GM18519 (cell line): ENCODE measurements around the gene MMS19.

Experiments
- ATAC-seq: cut with Tn5 transposase; IDR thresholded peaks from one replicate; pipeline ENCODE4 v1.9.1; 2021; ENCODE audit warnings: mild to moderate bottlenecking, moderate library complexity; ENCODE audit not compliant: unreplicated experiment, low FRiP score

The MMS19 gene, protein sequence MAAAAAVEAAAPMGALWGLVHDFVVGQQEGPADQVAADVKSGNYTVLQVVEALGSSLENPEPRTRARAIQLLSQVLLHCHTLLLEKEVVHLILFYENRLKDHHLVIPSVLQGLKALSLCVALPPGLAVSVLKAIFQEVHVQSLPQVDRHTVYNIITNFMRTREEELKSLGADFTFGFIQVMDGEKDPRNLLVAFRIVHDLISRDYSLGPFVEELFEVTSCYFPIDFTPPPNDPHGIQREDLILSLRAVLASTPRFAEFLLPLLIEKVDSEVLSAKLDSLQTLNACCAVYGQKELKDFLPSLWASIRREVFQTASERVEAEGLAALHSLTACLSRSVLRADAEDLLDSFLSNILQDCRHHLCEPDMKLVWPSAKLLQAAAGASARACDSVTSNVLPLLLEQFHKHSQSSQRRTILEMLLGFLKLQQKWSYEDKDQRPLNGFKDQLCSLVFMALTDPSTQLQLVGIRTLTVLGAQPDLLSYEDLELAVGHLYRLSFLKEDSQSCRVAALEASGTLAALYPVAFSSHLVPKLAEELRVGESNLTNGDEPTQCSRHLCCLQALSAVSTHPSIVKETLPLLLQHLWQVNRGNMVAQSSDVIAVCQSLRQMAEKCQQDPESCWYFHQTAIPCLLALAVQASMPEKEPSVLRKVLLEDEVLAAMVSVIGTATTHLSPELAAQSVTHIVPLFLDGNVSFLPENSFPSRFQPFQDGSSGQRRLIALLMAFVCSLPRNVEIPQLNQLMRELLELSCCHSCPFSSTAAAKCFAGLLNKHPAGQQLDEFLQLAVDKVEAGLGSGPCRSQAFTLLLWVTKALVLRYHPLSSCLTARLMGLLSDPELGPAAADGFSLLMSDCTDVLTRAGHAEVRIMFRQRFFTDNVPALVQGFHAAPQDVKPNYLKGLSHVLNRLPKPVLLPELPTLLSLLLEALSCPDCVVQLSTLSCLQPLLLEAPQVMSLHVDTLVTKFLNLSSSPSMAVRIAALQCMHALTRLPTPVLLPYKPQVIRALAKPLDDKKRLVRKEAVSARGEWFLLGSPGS

DNA sequence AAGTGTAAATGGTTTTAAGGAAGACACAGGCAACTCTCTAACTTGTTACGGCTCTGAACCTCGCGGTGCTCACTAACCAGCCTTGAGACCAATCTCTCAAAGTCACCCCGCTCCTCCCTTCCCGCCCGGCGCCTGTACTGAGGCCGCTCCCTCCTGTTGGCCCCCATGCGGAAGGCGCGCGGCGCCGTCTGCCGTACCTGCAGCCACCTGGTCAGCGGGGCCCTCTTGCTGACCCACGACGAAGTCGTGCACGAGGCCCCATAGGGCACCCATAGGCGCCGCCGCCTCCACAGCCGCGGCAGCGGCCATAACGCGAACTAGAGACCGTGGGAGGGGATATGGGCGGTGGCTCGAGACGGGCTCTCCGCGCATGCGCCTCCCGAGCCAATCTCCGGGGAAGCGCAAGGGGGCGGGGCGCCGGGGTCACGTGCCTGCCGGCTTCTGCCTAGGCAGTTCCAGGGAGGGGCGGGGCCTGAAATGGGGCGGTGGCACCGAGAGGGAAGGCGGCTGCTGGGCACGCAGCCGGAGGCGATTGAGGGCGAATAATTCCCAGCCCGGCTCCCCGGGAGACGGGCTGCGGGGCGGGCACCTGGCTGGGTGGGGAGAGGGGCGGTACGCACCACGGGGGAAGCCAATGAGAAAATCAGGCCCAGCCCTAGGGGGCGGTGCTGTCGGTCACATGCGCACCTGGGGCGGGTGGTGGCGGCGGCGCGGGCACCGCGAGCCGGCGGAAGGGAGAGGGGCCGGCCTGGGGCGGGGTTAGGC lies at the start of gene MMS19:
TSS of gene MMS19 (minus strand) at position 347 of the 765 bp plus-strand sequence. CDS start at position 309, 38 bp downstream.
- peak; percentile 80 for ATAC-seq

DNA sequence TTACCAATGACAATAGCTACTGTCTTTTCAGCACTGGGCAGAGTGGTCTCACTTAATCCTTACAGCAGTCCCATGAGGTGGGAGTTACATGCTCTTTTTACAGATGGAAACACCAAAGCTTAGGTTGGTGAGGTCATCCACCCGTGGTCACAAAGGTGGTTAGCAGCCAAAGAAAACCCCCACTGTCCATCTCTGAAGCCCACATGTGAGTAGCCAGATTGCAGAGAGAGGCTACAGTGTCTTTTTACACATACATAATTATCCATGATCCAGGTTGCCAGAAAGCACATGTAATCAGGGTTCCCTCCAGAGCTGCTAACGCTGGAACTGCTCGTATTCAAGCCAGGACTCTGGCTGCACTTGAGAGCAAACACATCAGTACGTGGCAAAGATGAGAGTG lies 49.7 kb upstream of the MMS19 start:
- no peak for ATAC-seq

DNA sequence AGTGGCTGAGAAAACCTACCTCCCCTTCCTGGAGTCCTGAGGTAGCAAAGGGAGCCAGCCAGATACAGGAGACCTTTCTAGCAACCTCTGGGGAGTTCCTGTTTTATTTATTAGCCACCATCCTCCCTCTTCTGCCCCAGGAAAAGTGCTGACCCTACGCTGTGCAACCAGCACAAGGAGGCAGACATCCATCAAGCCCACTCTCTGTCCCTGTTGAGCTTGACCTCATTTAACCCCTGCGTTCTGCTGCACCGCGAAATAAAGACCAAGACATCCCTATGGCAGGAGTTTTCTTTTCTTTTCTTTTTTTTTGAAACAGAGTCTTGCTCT lies 49.0 kb upstream of the MMS19 start:
- ATAC-seq: no peak

DNA sequence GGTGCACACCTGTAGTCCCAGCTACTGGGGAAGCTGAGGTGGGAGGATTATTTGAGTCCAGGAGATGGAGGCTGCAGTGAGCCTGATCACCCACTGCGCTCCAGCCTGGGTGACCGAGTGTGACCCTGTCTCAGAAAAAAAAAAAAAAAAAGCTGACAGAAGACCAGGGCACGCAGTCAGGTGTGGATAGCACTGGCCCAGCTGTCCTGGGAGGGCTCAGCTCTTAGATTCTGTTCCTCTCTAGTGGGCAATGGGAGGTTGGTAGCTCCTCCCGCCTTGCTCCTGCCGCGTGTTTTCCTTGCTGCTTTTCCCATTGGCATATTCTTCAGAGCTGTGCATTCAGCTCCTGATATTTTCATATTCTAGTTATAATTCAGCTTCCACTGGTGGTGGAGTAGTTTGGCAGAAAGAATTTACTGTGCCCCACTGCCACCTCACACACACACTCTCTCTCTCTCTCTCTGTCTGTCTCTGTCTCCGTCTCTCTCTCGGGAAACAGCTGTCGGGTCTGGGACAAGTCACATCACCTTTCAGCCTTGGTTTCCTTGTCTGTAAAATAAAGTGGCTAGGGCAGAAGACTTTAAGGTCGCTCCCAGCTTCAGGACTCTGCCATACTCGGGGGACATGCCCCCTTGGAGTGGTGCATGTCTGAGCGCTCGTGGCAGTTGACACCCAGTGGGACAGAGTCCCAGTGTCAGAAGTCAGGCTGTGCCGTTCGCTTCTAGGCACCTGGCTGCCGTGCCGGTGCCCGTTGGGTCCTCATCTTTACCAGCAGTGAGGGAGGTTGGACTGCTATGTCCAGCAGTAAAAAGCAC lies 48.4 kb upstream of the MMS19 start:
- ATAC-seq: no peak

DNA sequence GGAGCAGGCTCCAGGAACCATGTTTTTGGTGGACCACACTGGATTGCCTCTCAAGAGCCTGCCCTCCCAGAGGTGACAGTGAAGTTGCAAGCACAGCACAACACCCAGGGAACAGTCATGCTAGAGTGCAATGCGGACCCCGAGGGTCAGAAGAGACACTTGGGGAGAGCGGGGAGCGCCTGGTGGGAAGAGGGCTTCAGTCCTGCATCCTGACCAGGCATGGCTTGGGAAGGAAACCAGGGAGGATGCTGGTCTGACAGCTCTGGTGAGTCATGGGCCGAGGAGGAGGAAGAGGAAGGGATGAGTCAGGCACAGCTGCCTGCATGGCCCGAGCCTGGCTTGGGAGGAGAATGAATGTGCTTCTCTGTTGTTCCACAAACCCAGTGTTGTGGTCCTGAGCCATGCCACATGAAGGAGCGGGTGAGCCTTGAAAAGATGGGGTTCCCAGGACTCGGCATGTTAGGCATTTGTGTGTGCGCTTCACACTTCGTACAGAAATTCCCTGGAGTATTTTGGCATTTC lies 44.9 kb upstream of the MMS19 start:
- no peak for ATAC-seq

DNA sequence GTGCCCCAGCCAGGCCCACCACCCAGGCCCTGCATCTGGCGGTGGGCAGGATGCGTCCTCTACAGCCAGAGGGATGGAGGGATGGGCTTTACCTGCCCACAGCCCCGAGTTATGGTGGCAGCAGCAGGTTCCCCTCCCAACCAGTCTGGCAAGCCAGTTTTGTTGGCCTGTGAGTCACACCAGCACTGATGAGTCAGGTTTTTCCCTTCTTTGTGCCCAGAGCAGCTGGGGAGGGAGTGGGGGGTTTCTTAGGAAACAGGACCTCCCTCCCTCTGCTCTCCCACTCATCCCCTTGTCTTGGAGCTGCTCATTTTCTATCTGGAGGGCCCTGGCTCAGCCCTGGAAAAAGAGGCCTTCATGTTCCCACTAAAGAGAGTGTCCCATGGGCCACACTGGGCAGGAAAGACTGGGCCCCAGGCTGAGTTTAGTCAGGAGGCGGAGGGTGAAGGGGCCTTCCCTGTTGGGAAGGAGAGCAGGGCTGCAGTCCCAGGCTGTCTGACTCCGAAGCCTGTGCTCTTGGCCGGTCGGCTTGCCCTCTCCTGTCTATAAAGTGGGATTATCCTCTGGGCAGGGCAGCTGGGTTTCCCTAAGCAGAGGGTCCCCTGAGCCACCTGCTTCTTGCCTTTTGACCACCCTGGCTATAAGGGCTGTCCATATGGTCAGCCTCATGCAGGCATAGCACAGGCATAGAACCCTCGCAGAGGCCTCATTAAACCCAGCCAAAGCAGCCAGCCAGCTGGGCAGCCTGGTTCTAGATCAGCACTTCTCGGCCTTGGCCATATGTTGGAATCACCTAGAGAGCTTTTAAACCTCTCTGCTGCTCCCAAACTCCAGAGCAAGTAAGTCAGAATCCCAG lies 44.2 kb upstream of the MMS19 start:
- ATAC-seq: no peak

DNA sequence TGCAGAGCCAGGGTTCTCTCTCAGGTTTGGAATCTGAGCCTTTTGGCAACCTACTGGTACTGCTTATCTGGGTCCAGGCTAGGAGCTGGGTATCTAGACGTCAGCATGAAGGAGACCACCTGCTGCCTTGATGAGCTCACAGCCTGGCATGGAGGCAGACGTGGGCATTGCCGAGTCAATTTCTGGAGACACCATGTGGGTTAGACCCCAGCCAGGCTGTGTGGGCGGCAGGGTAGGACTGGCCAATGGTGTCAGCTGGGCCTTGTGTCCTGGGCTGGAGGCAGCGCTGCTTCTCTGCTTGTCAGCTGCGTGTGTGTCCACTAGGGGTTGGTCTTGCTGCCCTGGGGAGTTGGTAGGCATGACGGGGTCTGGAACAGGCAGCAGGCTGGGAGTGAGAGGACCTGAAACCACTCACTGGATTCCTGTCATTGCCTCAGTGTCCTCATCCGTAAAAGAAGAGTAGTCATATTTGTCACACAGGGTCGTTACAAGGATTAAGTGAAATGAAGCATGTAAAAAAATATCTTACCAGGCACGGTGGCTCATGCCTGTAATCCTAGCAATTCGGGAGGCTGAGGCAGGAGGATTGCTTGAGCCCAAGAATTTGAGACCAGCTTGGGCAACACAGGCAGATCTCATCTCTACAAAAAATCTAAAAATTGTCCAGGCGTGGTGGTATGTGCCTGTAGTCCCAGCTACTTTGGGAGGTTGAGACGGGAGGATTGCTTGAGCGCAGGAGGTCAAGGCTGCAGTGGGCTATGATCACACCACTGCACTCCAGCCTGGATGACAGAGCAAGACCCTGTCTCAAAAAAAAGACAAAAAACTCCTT lies 42.7 kb upstream of the MMS19 start:
- ATAC-seq: no peak

DNA sequence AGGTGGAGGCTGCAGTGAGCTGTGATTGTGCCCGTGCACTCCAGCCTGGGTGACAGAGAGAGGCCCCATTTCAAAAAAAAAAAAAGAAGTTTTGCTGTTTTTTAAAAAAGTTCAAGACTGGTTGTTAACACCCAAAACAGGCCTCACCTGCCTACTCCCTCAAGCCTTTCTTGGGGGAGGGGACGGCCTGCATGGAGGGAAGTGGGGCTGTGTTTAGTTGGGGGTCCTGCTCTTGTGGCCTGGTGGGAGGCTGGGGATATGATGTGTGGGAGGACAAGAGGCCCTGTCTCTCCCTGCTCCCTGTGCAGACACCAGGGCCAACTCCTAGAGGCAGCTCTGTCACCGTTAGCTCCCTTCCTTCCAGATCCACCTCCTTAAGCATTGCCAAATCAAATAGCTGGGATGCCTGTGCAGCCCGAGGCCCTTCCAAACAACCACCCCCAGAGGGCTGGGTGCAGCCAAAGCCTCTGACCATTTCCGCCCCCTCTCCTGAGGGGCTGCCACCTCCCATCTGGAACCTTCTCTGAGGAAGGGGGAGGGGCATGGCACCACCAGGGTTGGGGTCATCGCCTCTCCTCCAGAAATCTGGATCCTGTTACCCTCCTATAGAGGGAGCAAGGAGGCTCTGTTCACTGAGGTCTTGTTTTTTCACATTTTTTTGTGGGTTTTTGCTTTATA lies 41.4 kb upstream of the MMS19 start:
- no peak for ATAC-seq

DNA sequence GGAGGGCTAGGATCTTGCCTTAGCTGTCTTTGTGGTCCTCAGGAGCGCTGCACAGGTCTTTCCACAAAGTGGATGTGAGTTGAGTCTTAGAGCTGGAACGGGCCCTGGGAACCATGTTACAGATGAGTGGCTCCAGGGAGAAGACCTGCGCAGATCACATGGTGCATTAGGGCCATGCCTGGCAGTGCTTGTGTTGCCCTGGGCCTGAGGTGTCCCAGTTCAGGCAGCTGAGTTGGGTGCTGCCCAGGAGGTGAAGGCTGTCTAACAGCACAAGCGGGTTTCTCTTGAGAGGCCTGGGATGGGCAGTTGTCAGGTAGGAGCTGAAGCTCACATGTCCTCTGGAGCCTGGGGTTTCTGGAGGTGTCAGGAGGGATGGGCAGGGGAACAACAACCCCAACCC lies 40.6 kb upstream of the MMS19 start:
- no peak for ATAC-seq

DNA sequence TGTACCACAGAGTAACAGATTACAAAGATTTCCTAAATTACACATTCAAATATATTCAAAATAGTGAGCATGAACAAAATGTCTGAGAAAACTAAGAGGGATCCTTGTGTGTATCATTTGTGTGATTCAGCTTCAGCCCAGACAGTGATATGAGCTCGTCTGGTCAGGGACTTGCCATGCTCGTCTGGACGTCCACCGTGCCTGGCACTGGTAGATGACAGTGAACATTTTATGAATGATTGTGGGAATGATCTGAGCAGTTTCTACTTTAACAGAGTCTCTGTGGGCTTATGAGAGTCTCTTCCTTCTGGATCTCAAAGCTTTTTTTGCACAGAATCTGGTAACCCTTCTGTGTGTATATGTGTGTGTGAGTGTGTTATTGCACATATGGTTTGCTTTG lies 40.2 kb upstream of the MMS19 start:
- no peak for ATAC-seq

DNA sequence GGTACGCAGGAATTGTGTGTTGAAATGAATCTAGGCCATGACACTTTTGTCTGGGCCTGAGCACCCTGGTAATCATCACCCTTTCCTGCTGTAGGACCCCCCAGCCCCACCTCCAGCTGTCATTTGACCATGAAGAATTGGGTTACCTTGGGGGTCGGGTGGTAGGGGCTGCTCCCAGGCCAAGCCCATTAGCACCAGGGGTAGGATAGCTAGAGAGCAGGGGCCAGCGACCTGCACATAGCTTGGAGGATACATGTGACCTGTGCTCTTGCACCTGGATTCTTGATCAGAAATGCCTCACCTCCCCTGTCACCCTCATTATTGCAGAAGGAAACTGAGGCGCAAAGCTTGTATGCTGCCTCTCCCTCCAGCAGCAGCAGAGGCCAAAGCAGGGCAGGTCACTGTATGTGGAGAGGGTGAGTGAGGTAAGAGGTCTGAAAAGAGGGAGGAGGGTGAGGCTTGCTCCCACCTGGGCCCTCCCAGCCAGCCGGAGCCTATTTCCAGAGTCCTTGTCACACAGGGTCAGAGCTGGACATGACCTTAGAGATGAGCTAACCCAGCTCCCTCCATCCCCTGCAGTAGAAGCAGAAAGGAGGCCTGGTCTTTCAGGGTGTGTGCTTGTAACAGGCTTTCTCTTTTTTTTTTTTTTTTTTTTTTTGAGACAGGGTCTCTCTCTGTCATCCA lies 39.1 kb upstream of the MMS19 start:
- no peak for ATAC-seq

DNA sequence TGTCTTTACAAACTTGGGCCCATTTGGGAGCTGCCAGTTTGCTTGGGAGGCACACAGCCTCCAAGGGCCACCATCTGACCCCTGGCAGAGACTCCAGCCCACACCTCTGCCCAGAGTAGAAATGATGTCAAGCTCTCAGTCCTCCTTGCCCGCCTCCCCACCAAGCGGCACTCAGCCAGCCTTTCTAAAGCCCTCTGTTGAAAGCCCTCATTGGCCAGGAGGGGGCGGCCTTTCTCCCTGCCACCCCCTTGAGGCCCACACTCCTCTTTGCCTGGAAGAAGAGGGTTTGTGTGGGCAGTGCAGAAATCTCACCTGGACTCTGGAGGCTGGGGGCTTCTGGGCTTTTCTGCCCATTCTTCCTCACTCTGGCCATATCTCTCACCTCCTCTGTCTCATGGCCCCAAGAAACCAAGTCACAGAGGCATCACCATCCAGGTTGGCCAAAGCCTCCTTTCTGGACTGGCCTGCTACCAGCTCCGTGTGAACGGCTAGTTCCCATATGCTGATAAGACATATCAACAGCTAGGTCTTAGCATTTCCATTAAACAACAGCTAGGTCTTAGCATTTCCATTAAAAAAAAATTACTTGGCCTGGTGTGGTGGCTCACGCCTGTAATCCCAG lies 36.6 kb upstream of the MMS19 start:
- ATAC-seq: no peak

DNA sequence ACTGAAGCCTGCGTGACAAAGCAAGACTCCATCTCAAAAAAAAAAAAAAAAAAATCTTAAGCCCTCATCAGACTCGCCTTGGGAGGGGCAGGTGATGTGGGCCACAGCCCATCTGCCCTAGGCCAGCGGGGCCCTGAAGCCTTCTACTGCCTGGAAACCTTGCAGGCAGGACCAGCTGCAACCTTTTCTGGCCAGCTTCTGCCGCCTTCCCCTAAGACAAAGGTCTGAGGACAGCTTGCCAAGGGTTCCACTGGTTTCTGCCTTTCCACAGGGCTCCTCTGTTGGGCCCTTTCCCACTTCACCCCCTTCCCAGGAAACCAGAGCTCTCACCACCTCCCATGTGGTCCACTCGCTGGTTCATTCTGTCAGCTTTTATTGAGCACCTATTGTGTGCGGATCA lies 35.7 kb upstream of the MMS19 start:
- no peak for ATAC-seq

DNA sequence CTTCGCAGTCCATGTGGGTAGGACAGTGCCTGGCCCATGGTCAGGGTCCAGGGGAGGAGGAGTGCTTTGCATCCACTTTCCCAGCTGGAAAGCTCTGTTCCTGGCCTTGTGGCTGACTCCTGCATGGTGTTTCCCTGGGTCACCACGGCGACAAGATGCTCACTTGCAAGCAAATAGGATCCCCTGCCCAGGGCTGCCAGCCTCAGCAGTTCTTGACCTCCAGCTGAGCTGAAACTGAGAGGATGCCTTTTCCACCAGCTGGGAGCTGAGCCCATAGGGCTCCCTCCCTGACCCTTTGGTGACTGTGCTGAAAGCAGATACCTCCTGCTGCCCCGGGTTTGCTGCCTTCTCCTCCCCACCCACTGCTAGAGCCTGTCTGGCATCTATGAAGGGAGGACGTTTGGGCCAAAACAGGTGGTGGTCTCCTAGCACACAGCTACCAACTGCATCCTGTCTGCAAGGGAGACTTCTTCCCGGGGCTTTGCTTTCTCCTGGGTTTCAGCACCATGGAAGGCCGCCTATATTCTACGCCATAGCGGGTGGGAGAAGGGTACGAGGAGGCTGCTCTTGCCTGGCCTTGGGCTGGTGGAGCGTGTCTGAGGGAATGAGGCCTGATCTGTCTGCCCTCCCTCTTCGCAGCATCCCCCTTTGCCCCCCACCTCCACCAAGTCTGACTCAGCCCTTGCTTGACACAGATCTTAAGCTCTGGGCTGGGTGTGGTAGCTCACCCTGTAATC lies 34.9 kb upstream of the MMS19 start:
- ATAC-seq: no peak

DNA sequence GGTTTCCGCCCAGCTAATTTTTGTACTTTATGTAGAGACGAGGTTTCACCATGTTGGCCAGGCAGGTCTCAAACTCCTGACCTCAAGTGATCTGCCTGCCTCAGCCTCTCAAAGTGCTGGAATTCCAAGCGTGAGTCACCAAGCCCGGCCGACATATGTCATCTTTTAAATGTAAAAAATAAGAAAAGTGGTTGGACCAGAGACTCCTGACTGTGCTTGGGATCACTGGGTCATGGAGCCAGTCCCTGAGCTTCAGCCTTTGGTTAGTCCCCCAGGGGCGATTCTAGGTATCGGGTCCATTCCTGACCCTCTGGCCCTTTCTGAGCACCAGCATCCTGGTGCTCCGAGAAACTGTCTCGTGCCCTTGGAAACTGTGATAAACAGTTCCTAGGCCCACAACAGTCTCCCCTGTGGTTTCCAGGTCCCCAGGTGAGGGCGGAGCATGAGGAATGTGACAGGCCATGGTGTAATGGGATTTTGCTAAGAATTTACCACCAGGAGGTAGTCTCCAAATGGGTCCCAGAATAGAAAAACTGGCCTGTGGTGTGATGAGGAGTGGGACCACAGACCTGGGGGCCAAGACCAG lies 33.3 kb upstream of the MMS19 start:
- ATAC-seq: no peak
